ENCODE results near the gene RAB43.

DNA sequence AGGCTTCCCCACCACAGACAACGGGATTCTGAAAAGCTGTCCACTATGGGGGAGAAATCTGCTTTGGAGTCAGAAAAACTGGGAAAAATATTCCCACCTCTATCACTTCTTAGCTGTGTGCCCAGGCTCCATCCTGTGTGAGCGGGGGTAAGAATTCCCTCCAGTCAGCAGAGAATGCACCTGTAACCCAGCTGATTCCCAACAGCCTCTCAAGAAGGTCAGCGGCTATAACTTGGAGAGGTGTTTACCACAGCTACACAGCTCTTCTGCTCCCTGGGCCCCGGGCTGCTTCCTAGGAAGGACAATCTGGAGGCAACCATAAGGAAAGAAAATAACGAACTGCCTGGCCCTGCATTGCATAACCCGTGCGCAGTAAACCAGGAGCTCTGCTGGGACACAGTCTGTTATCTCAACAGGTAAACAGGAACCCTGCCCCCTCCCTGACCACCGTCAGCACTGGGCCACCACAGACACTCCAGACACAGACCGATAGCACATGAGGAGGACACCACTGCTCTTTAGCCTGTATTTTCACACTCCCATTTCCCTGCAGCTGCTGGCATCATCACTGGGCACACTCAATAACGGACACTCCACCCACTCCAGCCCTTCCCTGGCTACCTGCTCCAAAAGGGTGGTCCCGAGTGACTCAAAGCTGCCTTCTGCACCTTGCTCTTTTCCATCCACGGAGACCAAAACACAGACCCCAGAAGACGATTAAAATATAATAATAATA is 2.1 kb downstream of the RAB43 start:
- TF ChIP-seq CBX2 (IDR thresholded peaks at IDR 0.05; ENCODE audit: borderline replicate concordance, low read depth) (no peak), CEBPB (IDR thresholded peaks at IDR 0.05) (no peak), RARB (CRISPR knock-in tag; IDR thresholded peaks at IDR 0.05) (no peak), POLR2A (IDR thresholded peaks at IDR 0.05; ENCODE audit: low read length) (no peak), NR3C1 (IDR thresholded peaks at IDR 0.05) (no peak)
- TF ChIP-seq, protein P1, sequence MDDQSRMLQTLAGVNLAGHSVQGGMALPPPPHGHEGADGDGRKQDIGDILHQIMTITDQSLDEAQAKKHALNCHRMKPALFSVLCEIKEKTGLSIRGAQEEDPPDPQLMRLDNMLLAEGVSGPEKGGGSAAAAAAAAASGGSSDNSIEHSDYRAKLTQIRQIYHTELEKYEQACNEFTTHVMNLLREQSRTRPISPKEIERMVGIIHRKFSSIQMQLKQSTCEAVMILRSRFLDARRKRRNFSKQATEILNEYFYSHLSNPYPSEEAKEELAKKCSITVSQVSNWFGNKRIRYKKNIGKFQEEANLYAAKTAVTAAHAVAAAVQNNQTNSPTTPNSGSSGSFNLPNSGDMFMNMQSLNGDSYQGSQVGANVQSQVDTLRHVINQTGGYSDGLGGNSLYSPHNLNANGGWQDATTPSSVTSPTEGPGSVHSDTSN (IDR thresholded peaks at IDR 0.05) = no peak
